ENCODE results near the gene AOPEP. TPM values are rescaled to one million over a fixed set of nuclear protein-coding genes. Genes with fewer than 3 reads are reported as not detected.
A peak's percentile ranks its signal among the peaks of the same experiment; 100 is the strongest.

The AOPEP gene
- total RNA-seq, 1 donor from 2014 or later = 48.0 TPM

DNA sequence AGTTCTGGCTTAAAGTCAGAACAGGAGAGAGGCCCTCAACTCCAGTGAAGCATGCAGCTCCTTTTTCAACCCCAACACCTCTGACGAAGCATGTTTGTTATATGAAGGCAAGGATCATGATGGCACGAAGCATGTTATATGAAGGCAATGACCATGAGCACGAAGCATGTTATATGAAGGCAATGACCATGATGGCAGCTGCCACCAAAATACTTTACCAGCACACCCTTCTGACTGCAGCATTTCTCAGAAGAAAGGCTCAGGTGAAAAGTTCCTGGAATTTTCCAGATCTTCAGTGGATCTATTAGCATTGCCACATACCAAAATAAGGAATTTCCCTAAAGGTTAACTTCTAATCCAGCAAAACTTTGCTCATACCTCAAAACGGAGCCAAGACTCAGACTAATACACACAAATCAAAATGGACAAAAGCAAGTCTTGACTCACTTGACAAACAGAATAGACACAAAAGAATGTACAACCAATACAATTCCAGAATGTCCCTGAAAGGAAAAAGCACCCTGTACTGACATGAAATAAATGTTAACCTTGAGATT is 373.6 kb downstream of the AOPEP start:
- no peaks in the 10 kb centered on the region for H3K9me3 ChIP-seq (ENCODE audit: control insufficient read depth in 3 of 3, low read length in 3 of 3)
- H3K9ac ChIP-seq (ENCODE audit: low read depth in 1 of 3, low read length in 3 of 3) = peak overlapping the region in 1 of 3 donors; percentile 16
- H3K27ac ChIP-seq (ENCODE audit: low read depth, low read length) = no peak overlapping the region
- no peaks in the 10 kb centered on the region for H3K27me3 ChIP-seq (ENCODE audit: control insufficient read depth in 3 of 3, insufficient read depth in 3 of 3, low read length in 3 of 3)
- H3K4me3 ChIP-seq (ENCODE audit: low read length in 3 of 3) = no peak overlapping the region
- H3K36me3 ChIP-seq (ENCODE audit: control insufficient read depth in 3 of 3, insufficient read depth in 3 of 3, low read length in 3 of 3) = peaks cover 2 to 14% (median 10%) of the 10 kb centered on the region in 3 donors
- peaks cover 70 to 92% (median 92%) of the 10 kb centered on the region in 3 donors for H3K4me1 ChIP-seq (ENCODE audit: control insufficient read depth in 3 of 3, insufficient read depth in 3 of 3, low read length in 3 of 3)

DNA sequence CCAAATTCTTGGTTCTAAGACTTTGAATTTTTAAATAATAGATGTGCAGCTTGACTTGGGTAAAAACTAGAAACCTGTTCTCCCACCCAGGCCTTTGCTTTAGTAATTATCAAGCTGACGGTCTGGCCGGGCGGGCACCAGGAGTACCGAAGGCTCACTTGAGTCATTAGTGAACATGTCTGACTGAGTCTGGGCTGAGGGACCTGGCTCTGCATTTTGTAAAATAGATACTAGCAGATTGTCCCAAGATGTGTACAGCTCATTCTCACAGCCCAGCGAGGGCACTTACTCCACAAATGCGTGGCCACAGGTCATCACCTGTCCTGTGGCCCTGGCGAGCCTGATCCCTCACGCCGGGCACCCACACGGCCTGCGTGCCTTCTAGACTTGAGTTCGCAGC is 374.8 kb downstream of the AOPEP start:
- no peaks in the 10 kb centered on the region for H3K9me3 ChIP-seq (ENCODE audit: control insufficient read depth in 3 of 3, low read length in 3 of 3)
- H3K27ac ChIP-seq (ENCODE audit: low read depth, low read length) = no peak overlapping the region

DNA sequence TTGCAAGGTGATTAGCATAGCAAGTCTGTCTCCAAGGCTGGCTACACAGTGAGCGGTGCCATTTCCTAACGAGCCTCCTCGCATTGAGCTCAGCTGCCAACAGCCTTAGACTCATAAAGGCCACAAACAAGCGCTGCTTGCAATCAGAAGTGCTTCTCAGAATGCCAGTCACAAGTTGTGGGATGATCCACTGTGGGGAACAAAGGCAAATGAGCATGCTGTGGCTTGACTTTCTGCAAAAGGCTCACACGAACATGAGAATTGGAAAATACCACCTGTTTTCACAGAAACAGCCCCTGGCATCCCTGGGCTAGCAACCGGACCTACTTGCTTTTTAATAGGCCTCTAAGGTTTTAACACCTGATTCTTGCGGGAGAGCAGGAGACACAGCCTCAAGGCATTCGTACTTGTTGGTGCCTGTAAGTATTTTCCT is 375.5 kb downstream of the AOPEP start:
- peaks cover 9 to 22% (median 10%) of the 10 kb centered on the region in 3 donors for H3K36me3 ChIP-seq (ENCODE audit: control insufficient read depth in 3 of 3, insufficient read depth in 3 of 3, low read length in 3 of 3)
- no peak overlapping the region for H3K27ac ChIP-seq (ENCODE audit: low read depth, low read length)
- no peaks in the 10 kb centered on the region for H3K27me3 ChIP-seq (ENCODE audit: control insufficient read depth in 3 of 3, insufficient read depth in 3 of 3, low read length in 3 of 3)
- H3K4me3 ChIP-seq (ENCODE audit: low read length in 3 of 3) = peak overlapping the region in 1 of 3 donors; percentile 7
- no peaks in the 10 kb centered on the region for H3K9me3 ChIP-seq (ENCODE audit: control insufficient read depth in 3 of 3, low read length in 3 of 3)
- H3K9ac ChIP-seq (ENCODE audit: low read depth in 1 of 3, low read length in 3 of 3) = no peak overlapping the region
- peaks cover 67 to 86% (median 83%) of the 10 kb centered on the region in 3 donors for H3K4me1 ChIP-seq (ENCODE audit: control insufficient read depth in 3 of 3, insufficient read depth in 3 of 3, low read length in 3 of 3)

More for the DNA sequence above, 374.8 kb downstream of the AOPEP start:
- Histone ChIP-seq H3K27me3 (ENCODE audit: control insufficient read depth in 3 of 3, insufficient read depth in 3 of 3, low read length in 3 of 3) (no peaks in the 10 kb centered on the region), H3K4me3 (ENCODE audit: low read length in 3 of 3) (no peak overlapping the region), H3K4me1 (ENCODE audit: control insufficient read depth in 3 of 3, insufficient read depth in 3 of 3, low read length in 3 of 3) (peaks cover 67 to 86% (median 83%) of the 10 kb centered on the region in 3 donors), H3K36me3 (ENCODE audit: control insufficient read depth in 3 of 3, insufficient read depth in 3 of 3, low read length in 3 of 3) (peaks cover 2 to 18% (median 8%) of the 10 kb centered on the region in 3 donors), H3K9ac (ENCODE audit: low read depth in 1 of 3, low read length in 3 of 3) (no peak overlapping the region)

DNA sequence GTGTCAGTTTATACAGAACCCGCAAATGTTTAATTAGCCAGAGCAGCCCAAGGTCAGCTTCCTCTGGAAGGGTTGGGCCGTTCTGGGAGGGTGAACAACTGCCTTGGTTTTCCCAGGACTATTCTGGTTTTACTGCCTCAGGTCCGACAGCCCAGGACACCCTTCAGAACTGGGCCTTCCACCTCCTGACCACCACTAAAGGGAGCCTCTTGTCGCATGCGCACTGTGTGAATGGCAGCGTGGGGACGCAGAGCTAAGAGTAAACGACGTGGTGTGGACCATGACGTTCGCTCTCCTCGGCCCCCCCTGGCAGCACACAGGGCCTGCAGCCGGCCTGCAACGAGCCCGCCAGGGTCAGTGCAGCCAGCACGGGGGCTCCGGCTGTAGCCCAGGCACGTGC is 376.1 kb downstream of the AOPEP start:
- H3K9ac ChIP-seq (ENCODE audit: low read depth in 1 of 3, low read length in 3 of 3) = no peak overlapping the region
- H3K27ac ChIP-seq (ENCODE audit: low read depth, low read length) = no peak overlapping the region
- peaks cover 8 to 25% (median 10%) of the 10 kb centered on the region in 3 donors for H3K36me3 ChIP-seq (ENCODE audit: control insufficient read depth in 3 of 3, insufficient read depth in 3 of 3, low read length in 3 of 3)
- no peak overlapping the region for H3K4me3 ChIP-seq (ENCODE audit: low read length in 3 of 3)
- peaks cover 65 to 82% (median 82%) of the 10 kb centered on the region in 3 donors for H3K4me1 ChIP-seq (ENCODE audit: control insufficient read depth in 3 of 3, insufficient read depth in 3 of 3, low read length in 3 of 3)
- H3K9me3 ChIP-seq (ENCODE audit: control insufficient read depth in 3 of 3, low read length in 3 of 3) = no peaks in the 10 kb centered on the region
- no peaks in the 10 kb centered on the region for H3K27me3 ChIP-seq (ENCODE audit: control insufficient read depth in 3 of 3, insufficient read depth in 3 of 3, low read length in 3 of 3)

DNA sequence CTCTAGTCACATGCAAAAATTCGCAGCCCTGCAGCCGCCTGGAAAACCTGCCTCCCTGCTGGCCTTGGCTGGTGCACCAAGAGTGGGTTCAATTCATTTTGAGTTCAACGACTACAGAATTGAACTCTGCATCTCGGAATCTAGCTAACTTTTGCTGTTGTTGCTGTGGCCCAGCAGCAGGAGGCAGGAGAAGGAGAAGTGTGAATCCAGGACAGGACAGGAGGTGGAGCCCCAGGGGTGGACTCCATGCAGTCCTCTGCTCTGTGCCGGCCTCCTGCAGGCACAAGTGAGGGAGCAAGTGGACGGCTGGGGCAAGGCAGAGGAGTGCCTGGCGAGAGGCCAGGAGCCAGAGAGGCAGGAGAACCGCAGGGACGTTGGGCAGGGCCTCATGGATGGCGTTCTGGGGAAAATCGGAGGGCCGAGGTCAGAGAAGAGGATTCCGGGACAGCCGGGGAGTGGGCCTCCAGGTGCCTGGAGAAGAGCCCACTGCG is 376.8 kb downstream of the AOPEP start:
- Histone ChIP-seq H3K4me3 (ENCODE audit: low read length in 3 of 3) (no peak overlapping the region), H3K27me3 (ENCODE audit: control insufficient read depth in 3 of 3, insufficient read depth in 3 of 3, low read length in 3 of 3) (no peaks in the 10 kb centered on the region), H3K27ac (ENCODE audit: low read depth, low read length) (no peak overlapping the region), H3K9me3 (ENCODE audit: control insufficient read depth in 3 of 3, low read length in 3 of 3) (no peaks in the 10 kb centered on the region), H3K4me1 (ENCODE audit: control insufficient read depth in 3 of 3, insufficient read depth in 3 of 3, low read length in 3 of 3) (peaks cover 58 to 81% (median 80%) of the 10 kb centered on the region in 3 donors), H3K36me3 (ENCODE audit: control insufficient read depth in 3 of 3, insufficient read depth in 3 of 3, low read length in 3 of 3) (peaks cover 8 to 26% (median 13%) of the 10 kb centered on the region in 3 donors), H3K9ac (ENCODE audit: low read depth in 1 of 3, low read length in 3 of 3) (no peak overlapping the region)

DNA sequence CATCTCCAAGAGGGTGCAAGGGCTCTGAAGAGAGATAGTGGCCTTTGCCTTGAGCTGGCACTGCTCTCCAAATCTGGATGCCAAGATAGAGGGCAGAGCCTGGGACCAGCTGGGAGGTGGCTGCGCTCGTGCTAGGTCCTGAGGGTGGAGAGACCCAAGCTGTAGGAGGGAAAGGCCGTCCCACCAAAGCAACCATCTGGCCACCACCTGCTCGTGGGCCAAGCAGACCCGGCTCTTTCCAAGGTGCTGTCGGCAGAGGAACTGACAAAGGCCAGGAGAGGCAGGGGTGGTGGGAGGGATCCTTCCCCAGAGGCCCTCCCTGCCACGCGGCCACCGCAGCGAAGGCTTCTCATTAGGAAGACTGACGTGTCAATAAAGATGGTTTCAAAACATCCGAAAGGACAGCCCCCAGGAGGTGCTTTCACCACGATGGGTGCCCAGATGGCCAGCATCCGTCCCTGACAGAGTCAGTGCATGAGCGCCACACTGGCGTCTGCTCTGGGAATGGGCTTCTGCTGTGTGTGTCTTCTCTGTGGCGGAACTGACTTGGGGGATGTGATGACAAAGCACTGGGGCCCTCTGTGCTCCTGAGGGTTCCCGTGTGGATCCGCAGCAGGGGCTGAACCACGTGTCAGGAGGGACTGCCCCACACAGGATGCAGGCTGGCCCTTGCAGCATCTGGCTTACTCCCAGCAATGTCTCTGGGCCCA is 377.5 kb downstream of the AOPEP start:
- Histone ChIP-seq H3K4me1 (ENCODE audit: control insufficient read depth in 3 of 3, insufficient read depth in 3 of 3, low read length in 3 of 3) (peaks cover 54 to 79% (median 77%) of the 10 kb centered on the region in 3 donors), H3K9me3 (ENCODE audit: control insufficient read depth in 3 of 3, low read length in 3 of 3) (no peaks in the 10 kb centered on the region), H3K9ac (ENCODE audit: low read depth in 1 of 3, low read length in 3 of 3) (peak overlapping the region in 1 of 3 donors; percentile 25), H3K27ac (ENCODE audit: low read depth, low read length) (no peak overlapping the region), H3K4me3 (ENCODE audit: low read length in 3 of 3) (no peak overlapping the region), H3K27me3 (ENCODE audit: control insufficient read depth in 3 of 3, insufficient read depth in 3 of 3, low read length in 3 of 3) (no peaks in the 10 kb centered on the region), H3K36me3 (ENCODE audit: control insufficient read depth in 3 of 3, insufficient read depth in 3 of 3, low read length in 3 of 3) (peaks cover 8 to 28% (median 13%) of the 10 kb centered on the region in 3 donors)

DNA sequence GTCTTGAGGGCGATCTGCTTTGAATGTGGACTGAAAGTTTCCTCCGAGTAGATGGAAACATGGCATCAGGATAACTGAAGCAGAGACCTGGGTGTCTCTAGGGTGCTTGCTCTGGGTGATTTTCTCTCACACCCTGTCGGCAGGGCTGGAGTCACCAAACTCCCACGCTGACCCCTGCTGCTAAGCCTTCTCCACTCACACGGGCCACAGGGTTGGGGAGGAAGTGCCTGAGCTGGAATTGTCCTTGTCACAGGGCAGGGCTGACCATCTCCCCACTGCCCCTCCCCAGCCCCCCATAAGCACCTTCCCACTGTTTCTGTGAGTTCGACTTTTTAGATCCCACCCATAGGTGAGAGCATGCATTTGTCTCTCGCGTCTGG is 378.1 kb downstream of the AOPEP start:
- Histone ChIP-seq H3K36me3 (ENCODE audit: control insufficient read depth in 3 of 3, insufficient read depth in 3 of 3, low read length in 3 of 3) (peaks cover 8 to 33% (median 15%) of the 10 kb centered on the region in 3 donors), H3K9ac (ENCODE audit: low read depth in 1 of 3, low read length in 3 of 3) (peak overlapping the region in 1 of 3 donors; percentile 25), H3K4me1 (ENCODE audit: control insufficient read depth in 3 of 3, insufficient read depth in 3 of 3, low read length in 3 of 3) (peaks cover 57 to 79% (median 76%) of the 10 kb centered on the region in 3 donors), H3K9me3 (ENCODE audit: control insufficient read depth in 3 of 3, low read length in 3 of 3) (no peaks in the 10 kb centered on the region), H3K27me3 (ENCODE audit: control insufficient read depth in 3 of 3, insufficient read depth in 3 of 3, low read length in 3 of 3) (no peaks in the 10 kb centered on the region), H3K27ac (ENCODE audit: low read depth, low read length) (no peak overlapping the region), H3K4me3 (ENCODE audit: low read length in 3 of 3) (no peak overlapping the region)

DNA sequence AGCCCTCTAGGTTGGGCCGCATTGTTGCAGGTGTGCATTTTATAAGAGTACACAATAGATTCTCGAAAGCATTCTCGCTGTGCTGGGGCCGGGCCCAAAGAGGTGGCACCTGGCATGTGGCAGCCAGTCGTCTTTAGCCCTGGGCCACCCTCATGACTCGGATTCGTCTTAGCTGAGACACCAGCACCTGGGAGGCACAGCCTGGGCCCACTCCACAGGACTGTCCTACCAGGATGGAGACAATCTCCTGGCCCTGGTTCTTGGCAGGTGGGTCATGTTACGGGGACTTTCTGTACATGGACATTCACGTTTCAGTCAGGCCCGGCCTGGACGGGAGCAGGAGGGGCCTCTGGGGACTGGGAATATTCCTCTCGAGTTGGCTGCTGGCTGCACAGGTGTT is 378.5 kb downstream of the AOPEP start:
- peak overlapping the region in 1 of 3 donors; percentile 8 for H3K9ac ChIP-seq (ENCODE audit: low read depth in 1 of 3, low read length in 3 of 3)
- H3K4me3 ChIP-seq (ENCODE audit: low read length in 3 of 3) = no peak overlapping the region
- H3K36me3 ChIP-seq (ENCODE audit: control insufficient read depth in 3 of 3, insufficient read depth in 3 of 3, low read length in 3 of 3) = peaks cover 8 to 32% (median 16%) of the 10 kb centered on the region in 3 donors
- no peak overlapping the region for H3K27ac ChIP-seq (ENCODE audit: low read depth, low read length)
- H3K27me3 ChIP-seq (ENCODE audit: control insufficient read depth in 3 of 3, insufficient read depth in 3 of 3, low read length in 3 of 3) = no peaks in the 10 kb centered on the region
- no peaks in the 10 kb centered on the region for H3K9me3 ChIP-seq (ENCODE audit: control insufficient read depth in 3 of 3, low read length in 3 of 3)
- H3K4me1 ChIP-seq (ENCODE audit: control insufficient read depth in 3 of 3, insufficient read depth in 3 of 3, low read length in 3 of 3) = peaks cover 57 to 79% (median 76%) of the 10 kb centered on the region in 3 donors

DNA sequence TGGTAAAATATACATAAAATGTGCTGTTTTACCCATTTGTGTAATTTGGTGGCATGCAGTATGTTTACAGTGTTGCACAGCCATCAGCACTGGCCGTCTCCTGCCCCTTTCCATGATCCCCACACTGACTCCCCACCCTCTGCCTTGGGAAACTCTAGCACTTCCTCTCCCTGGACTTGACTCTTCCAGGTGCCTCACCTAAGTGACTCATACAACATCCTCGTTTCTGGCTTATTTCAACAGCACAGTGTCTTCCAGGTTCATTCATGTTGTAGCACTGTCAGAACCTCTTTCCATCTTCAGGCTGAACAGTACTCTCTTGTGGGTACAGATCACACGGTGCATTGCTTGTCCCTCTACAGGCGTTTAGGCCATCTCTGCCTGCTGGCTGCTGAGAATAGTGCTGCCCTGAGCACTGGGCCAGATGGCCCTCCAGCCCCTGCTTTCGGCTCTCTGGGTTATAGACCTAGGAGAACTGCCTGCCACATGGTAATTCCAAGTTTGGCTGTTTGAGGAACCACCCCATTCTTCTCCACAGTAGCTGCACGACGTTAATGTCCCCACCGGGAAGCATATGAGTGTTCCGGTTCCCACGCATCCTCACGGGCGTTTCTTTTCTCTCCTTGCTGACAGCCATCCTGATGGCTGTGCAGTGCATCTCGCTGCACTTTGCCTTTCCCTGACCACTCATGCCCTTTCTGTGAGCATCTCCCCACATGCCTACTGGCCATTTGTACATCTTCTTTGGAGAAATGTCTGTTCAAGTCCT is 379.2 kb downstream of the AOPEP start:
- peaks cover 60 to 74% (median 71%) of the 10 kb centered on the region in 3 donors for H3K4me1 ChIP-seq (ENCODE audit: control insufficient read depth in 3 of 3, insufficient read depth in 3 of 3, low read length in 3 of 3)
- peaks cover 8 to 32% (median 15%) of the 10 kb centered on the region in 3 donors for H3K36me3 ChIP-seq (ENCODE audit: control insufficient read depth in 3 of 3, insufficient read depth in 3 of 3, low read length in 3 of 3)

More for the DNA sequence above, 379.2 kb downstream of the AOPEP start:
- Histone ChIP-seq H3K9me3 (ENCODE audit: control insufficient read depth in 3 of 3, low read length in 3 of 3) (no peaks in the 10 kb centered on the region), H3K4me3 (ENCODE audit: low read length in 3 of 3) (no peak overlapping the region), H3K27ac (ENCODE audit: low read depth, low read length) (no peak overlapping the region), H3K27me3 (ENCODE audit: control insufficient read depth in 3 of 3, insufficient read depth in 3 of 3, low read length in 3 of 3) (no peaks in the 10 kb centered on the region), H3K9ac (ENCODE audit: low read depth in 1 of 3, low read length in 3 of 3) (no peak overlapping the region)
